ENCODE measurements around the gene FGD3.
A peak's percentile ranks its signal among the peaks of the same experiment; 100 is the strongest.

Gene FGD3

DNA sequence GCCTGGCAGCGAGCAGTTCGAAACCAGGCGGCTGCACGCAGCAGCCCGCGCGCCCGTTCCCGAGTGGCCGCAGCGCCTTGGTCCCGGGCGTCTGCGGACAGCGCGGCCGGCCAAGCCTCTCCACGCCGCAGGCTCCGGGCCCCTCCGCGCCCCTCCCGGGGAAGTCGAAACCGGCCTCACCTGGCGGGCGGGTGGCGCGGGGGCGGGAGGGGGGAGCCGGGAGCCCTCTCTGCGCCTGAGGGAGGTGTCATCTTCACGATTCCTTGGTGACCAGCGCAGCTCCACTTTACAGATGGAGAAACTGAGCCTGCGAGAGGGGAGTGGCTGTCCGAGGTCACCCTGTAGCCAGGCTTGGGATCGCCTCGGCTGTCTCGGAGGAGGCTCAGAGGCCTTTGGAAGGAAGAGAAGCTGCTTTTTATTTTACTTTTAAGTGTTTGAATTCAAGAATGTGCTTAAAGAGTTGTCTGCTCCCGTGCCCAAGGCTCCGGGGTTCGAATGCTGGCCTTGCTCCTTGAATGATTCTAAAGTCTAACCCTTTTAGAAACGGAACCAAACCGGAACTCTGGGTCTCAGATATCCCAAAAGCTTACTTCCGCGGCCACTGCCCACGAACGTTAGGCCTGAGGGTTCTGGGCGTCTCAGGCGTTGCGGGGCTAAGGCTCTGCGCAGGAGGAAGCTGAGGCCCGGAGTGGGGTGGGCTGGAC, 111.8 kb downstream of the FGD3 start:
- Histone ChIP-seq H3K4me1 (ENCODE audit: control insufficient read depth in 2 of 2, insufficient read depth in 2 of 2, low read length in 2 of 2) (peaks cover 18 to 41% of the 10 kb centered on the region in 2 donors), H3K36me3 (ENCODE audit: control insufficient read depth in 2 of 2, insufficient read depth in 2 of 2, low read length in 2 of 2) (no peaks in the 10 kb centered on the region), H3K9ac (ENCODE audit: low read depth in 1 of 2, low read length in 2 of 2) (peak overlapping the region; percentile 38 to 63), H3K9me3 (ENCODE audit: control insufficient read depth in 2 of 2, low read length in 2 of 2) (no peaks in the 10 kb centered on the region), H3K4me3 (ENCODE audit: low read length in 2 of 2) (peak overlapping the region; percentile 54 to 64), H3K27me3 (ENCODE audit: control insufficient read depth in 2 of 2, insufficient read depth in 2 of 2, low read length in 2 of 2) (peaks cover 0 to 3% of the 10 kb centered on the region in 2 donors), H3K27ac (ENCODE audit: low read depth in 2 of 2, low read length in 2 of 2) (peak overlapping the region; percentile 17 to 79)

DNA sequence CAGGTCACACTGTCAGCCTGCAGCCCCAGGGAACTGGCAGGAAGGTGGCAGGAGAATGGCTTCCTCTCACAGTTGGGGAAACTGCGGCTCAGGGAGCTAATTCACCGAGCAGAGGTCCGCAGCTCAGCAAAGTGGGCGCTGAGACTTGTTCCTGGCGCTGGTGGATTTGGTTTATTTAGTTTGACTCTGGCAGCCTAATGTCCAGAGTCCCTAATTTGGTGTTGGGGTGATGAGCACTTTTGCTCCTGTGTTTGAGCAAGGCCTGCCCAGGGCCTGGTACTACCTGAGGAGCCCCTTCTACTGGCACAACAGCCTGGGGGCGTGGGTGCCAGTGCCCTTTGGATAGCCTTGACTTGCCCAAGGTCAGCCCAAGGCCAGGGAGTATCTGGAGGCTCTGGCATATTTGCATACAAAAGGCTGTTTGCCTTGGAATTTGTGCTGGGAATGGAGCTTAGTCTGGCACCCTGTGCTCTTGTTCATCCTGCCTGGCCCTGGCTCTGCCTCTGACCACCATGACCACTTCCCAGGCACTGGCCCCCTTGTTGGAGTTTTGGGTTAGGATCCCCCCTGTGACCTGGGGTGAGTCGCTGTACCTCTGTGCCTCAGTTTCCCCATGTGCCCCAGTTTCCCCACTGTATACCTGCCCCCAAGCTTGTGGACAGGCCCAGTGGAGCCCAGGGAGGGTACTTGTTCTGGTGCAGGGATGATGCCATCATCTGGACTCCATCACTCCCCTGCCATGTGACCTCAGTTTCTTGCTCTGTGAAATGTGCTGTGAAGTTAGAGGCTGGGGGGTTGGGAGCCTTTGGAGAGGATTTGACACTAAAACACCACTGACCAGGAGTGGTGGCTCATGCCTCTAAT, 112.6 kb downstream of the FGD3 start:
- Histone ChIP-seq H3K4me3 (ENCODE audit: low read length in 2 of 2) (peak overlapping the region; percentile 46 to 64), H3K27ac (ENCODE audit: low read depth in 2 of 2, low read length in 2 of 2) (peak overlapping the region in 1 of 2 donors; percentile 79), H3K27me3 (ENCODE audit: control insufficient read depth in 2 of 2, insufficient read depth in 2 of 2, low read length in 2 of 2) (peaks cover 0 to 3% of the 10 kb centered on the region in 2 donors), H3K4me1 (ENCODE audit: control insufficient read depth in 2 of 2, insufficient read depth in 2 of 2, low read length in 2 of 2) (peaks cover 18 to 42% of the 10 kb centered on the region in 2 donors), H3K9ac (ENCODE audit: low read depth in 1 of 2, low read length in 2 of 2) (peak overlapping the region; percentile 36 to 63), H3K36me3 (ENCODE audit: control insufficient read depth in 2 of 2, insufficient read depth in 2 of 2, low read length in 2 of 2) (no peaks in the 10 kb centered on the region), H3K9me3 (ENCODE audit: control insufficient read depth in 2 of 2, low read length in 2 of 2) (no peaks in the 10 kb centered on the region)

DNA sequence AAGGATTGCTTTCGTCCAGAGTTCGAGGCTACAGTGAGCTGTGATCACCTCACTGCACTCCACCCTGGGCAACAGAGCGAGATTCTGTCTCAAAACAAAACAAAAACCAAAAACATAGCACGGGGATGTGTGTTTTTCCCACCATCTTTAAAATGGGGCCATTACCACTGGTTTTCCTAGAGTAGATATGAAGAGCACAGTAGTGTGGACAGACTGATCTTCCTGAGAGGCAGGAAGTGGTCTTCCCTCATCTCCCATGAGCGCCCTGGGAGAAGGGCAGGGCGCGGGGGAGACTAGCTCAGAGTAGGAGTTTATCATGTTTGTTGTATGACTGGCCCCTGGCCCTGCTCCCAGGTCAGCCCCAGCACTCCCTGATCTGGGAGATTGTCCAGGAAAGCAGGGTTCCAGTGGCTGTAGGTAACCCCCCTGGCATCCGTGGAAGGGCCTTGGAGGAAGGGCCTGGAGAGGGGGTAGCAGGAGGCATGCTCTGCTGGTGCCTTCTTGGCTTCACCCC, 113.5 kb downstream of the FGD3 start:
- Histone ChIP-seq H3K27me3 (ENCODE audit: control insufficient read depth in 2 of 2, insufficient read depth in 2 of 2, low read length in 2 of 2) (peaks cover 0 to 3% of the 10 kb centered on the region in 2 donors), H3K27ac (ENCODE audit: low read depth in 2 of 2, low read length in 2 of 2) (peak overlapping the region in 1 of 2 donors; percentile 74), H3K4me3 (ENCODE audit: low read length in 2 of 2) (peak overlapping the region in 1 of 2 donors; percentile 15), H3K9ac (ENCODE audit: low read depth in 1 of 2, low read length in 2 of 2) (no peak overlapping the region), H3K36me3 (ENCODE audit: control insufficient read depth in 2 of 2, insufficient read depth in 2 of 2, low read length in 2 of 2) (no peaks in the 10 kb centered on the region), H3K9me3 (ENCODE audit: control insufficient read depth in 2 of 2, low read length in 2 of 2) (no peaks in the 10 kb centered on the region), H3K4me1 (ENCODE audit: control insufficient read depth in 2 of 2, insufficient read depth in 2 of 2, low read length in 2 of 2) (peaks cover 18 to 42% of the 10 kb centered on the region in 2 donors)

DNA sequence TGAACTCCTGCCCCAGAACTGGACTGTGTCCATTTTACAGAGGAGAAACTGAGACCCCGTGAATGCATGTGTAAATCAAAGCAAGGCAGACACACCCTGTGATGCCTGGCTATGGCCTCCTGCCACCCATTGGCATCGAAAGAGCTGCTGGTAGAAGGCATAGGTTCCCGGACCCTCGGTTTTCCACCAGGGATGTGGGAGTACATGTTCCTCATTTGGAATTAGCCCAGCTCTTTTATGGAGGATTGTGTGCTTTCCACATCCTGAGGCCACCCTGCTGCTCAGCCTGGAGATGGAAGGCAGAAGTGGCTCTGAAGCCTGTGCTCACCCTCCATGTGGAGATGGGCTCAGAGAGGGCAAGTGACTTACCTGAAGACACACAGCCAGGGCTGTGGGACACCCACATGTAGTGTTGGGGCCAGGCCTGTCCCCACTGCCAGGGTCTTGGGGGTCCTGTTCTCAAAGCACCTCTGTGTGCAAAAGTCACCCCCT, 114.0 kb downstream of the FGD3 start:
- peaks cover 18 to 42% of the 10 kb centered on the region in 2 donors for H3K4me1 ChIP-seq (ENCODE audit: control insufficient read depth in 2 of 2, insufficient read depth in 2 of 2, low read length in 2 of 2)
- peak overlapping the region in 1 of 2 donors; percentile 15 for H3K4me3 ChIP-seq (ENCODE audit: low read length in 2 of 2)
- no peaks in the 10 kb centered on the region for H3K36me3 ChIP-seq (ENCODE audit: control insufficient read depth in 2 of 2, insufficient read depth in 2 of 2, low read length in 2 of 2)
- no peak overlapping the region for H3K9ac ChIP-seq (ENCODE audit: low read depth in 1 of 2, low read length in 2 of 2)
- peaks cover 0 to 3% of the 10 kb centered on the region in 2 donors for H3K27me3 ChIP-seq (ENCODE audit: control insufficient read depth in 2 of 2, insufficient read depth in 2 of 2, low read length in 2 of 2)
- no peaks in the 10 kb centered on the region for H3K9me3 ChIP-seq (ENCODE audit: control insufficient read depth in 2 of 2, low read length in 2 of 2)
- H3K27ac ChIP-seq (ENCODE audit: low read depth in 2 of 2, low read length in 2 of 2), result peak overlapping the region in 1 of 2 donors; percentile 74

DNA sequence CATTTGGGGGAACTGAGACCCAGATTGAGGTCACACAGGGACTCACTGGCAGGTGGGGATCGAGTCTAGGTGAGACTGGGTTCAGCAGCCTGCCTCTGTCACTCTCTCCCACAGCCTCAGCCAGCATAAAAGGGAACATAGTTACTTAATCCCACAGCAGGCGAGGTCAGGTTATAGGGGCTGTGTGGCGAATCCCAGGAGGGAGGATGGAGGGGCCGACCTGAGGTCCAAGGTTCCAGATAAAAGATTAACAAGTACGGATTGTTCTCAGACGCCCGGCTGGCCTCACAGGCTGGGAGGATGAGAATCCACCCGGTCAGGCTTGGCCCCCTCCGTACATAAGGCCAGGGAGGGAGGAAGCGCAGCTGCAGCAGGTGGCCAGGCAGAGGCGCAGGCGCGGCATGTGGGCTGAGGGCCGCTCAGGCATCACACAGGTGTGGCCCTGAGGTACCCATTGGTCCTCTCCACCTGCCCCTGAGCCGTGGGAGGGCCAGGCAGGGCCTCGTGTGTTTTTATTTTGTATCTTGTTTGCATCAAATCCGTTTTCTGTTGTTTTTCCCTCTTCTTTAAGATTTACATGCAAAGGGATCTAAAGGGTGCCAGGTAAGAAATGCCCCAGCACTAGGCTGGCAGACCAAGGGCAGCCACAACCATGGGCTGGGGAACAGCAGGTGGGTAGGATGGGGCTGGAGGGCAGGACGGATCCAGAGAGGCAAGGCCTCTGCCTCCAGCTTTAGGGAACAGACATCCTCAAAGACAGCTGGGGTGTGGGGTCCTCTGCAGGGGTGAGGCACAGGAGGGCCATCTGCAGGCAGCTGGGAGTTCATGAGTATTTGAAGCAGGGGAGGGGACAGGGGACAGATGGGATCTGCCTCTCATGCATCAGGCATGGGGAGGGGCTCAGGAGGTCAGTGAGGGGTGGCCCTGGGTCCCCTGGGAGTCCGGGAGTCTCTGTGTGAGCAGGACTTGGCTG, 114.8 kb downstream of the FGD3 start:
- H3K9me3 ChIP-seq (ENCODE audit: control insufficient read depth in 2 of 2, low read length in 2 of 2), result no peaks in the 10 kb centered on the region
- H3K4me1 ChIP-seq (ENCODE audit: control insufficient read depth in 2 of 2, insufficient read depth in 2 of 2, low read length in 2 of 2), result peaks cover 18 to 42% of the 10 kb centered on the region in 2 donors
- peak overlapping the region in 1 of 2 donors; percentile 17 for H3K4me3 ChIP-seq (ENCODE audit: low read length in 2 of 2)
- H3K27me3 ChIP-seq (ENCODE audit: control insufficient read depth in 2 of 2, insufficient read depth in 2 of 2, low read length in 2 of 2), result peaks cover 0 to 3% of the 10 kb centered on the region in 2 donors
- no peaks in the 10 kb centered on the region for H3K36me3 ChIP-seq (ENCODE audit: control insufficient read depth in 2 of 2, insufficient read depth in 2 of 2, low read length in 2 of 2)
- peak overlapping the region in 1 of 2 donors; percentile 74 for H3K27ac ChIP-seq (ENCODE audit: low read depth in 2 of 2, low read length in 2 of 2)
- H3K9ac ChIP-seq (ENCODE audit: low read depth in 1 of 2, low read length in 2 of 2), result peak overlapping the region in 1 of 2 donors; percentile 24

DNA sequence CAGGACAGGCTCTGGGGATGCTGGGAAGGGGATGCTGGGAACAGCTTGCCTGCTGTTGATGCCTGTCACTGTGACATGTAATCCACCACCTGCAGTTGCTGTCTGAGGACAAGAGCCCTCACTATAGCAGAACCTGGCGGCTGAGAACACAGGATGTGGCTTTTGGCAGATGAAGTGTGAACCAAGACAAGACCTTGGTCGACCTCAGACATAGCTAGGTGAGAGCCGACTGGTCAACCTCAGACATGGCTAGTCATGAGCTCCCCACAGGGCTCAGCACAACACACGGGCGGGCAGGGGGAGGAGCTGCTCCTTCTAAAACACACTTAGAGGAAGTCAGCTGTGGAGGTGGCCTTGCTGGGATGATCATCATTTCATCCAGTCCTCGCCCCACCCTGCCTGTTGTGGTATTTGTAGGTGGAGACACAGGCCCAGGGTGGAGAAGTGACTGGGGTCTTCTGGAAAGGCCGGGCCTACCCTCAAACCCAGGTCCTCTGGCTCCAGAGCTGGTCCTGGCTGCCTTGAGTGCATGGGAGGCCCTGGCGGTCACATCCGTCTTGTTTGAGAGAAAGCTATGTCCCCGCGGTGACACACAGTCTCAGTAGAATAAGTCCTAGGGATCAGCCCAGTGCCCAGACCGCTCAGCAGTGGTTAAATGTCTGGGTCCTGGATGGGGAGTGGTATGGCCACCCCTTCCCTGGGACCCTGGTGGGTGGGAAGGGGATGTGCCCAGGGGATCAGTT, 117.2 kb downstream of the FGD3 start:
- no peaks in the 10 kb centered on the region for H3K9me3 ChIP-seq (ENCODE audit: control insufficient read depth in 2 of 2, low read length in 2 of 2)
- peak overlapping the region in 1 of 2 donors; percentile 22 for H3K4me3 ChIP-seq (ENCODE audit: low read length in 2 of 2)
- H3K27me3 ChIP-seq (ENCODE audit: control insufficient read depth in 2 of 2, insufficient read depth in 2 of 2, low read length in 2 of 2), result peaks cover 0 to 3% of the 10 kb centered on the region in 2 donors
- peaks cover 18 to 41% of the 10 kb centered on the region in 2 donors for H3K4me1 ChIP-seq (ENCODE audit: control insufficient read depth in 2 of 2, insufficient read depth in 2 of 2, low read length in 2 of 2)
- H3K27ac ChIP-seq (ENCODE audit: low read depth in 2 of 2, low read length in 2 of 2), result peak overlapping the region; percentile 38 to 74
- H3K9ac ChIP-seq (ENCODE audit: low read depth in 1 of 2, low read length in 2 of 2), result peak overlapping the region in 1 of 2 donors; percentile 6
- H3K36me3 ChIP-seq (ENCODE audit: control insufficient read depth in 2 of 2, insufficient read depth in 2 of 2, low read length in 2 of 2), result no peaks in the 10 kb centered on the region

DNA sequence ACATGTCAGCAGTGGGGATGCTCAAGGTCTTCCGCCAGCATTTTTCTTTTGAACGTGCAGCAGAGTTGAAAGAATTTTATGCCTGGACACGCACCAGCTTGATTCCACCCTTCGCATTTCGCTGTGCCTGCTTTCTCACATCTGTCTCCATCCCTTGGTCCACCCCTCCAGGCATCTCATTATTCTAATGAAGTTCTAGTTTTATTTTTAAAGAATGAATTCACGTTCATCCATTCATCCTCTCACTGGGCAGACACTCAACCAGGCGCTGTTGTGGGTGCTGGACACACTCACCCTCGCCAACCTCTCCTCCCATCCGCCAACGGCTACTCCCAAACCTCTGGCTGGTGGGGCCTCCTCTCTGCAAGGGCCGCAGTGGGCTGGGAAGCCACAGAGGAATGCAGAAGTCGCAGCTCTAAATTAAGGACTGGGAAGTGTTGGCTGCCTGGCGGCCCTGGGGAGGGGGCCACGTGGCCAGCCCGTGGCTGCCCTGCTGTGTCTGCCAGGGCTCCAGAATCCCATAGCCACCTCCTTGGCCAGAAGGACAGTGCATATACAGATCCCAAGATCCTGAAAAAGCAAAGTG, 117.9 kb downstream of the FGD3 start:
- Histone ChIP-seq H3K4me3 (ENCODE audit: low read length in 2 of 2) (no peak overlapping the region), H3K27me3 (ENCODE audit: control insufficient read depth in 2 of 2, insufficient read depth in 2 of 2, low read length in 2 of 2) (peaks cover 0 to under 1% of the 10 kb centered on the region in 2 donors), H3K27ac (ENCODE audit: low read depth in 2 of 2, low read length in 2 of 2) (peak overlapping the region in 1 of 2 donors; percentile 74), H3K36me3 (ENCODE audit: control insufficient read depth in 2 of 2, insufficient read depth in 2 of 2, low read length in 2 of 2) (no peaks in the 10 kb centered on the region), H3K9ac (ENCODE audit: low read depth in 1 of 2, low read length in 2 of 2) (no peak overlapping the region), H3K4me1 (ENCODE audit: control insufficient read depth in 2 of 2, insufficient read depth in 2 of 2, low read length in 2 of 2) (peaks cover 18 to 35% of the 10 kb centered on the region in 2 donors), H3K9me3 (ENCODE audit: control insufficient read depth in 2 of 2, low read length in 2 of 2) (no peaks in the 10 kb centered on the region)

DNA sequence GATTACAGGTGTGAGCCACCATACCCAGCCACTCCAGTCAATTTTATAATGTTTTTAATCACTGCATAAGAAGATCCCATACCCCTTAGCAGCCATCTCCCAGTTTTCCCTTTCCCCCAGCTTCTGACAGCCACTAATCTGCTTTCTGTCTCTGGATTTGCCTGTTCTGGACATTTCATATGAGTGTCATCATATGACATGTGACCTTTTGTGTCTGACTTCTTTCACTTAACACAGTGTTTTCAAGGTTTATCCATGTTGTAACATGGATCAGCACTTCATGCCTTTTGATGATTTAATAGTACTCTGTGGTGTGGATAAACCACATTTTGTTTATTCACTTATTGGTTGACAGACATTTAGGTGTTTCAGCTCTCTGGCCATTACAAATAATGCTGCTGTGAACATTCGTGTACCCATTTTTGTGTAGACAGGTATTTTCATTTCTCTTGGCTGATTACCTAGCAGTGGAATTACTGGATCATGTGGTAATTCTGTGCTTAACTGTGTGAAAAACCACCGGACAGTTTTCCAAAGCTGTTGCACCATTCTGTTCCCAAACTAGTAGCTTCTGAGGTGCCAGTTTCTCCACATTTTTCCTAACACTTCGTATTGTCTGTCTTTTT, 119.8 kb downstream of the FGD3 start:
- Histone ChIP-seq H3K4me1 (ENCODE audit: control insufficient read depth in 2 of 2, insufficient read depth in 2 of 2, low read length in 2 of 2) (peaks cover 11 to 22% of the 10 kb centered on the region in 2 donors), H3K27ac (ENCODE audit: low read depth in 2 of 2, low read length in 2 of 2) (no peak overlapping the region), H3K9ac (ENCODE audit: low read depth in 1 of 2, low read length in 2 of 2) (no peak overlapping the region), H3K36me3 (ENCODE audit: control insufficient read depth in 2 of 2, insufficient read depth in 2 of 2, low read length in 2 of 2) (no peaks in the 10 kb centered on the region), H3K27me3 (ENCODE audit: control insufficient read depth in 2 of 2, insufficient read depth in 2 of 2, low read length in 2 of 2) (no peaks in the 10 kb centered on the region), H3K9me3 (ENCODE audit: control insufficient read depth in 2 of 2, low read length in 2 of 2) (no peaks in the 10 kb centered on the region), H3K4me3 (ENCODE audit: low read length in 2 of 2) (no peak overlapping the region)
